HepG2 (cell line): ENCODE results near the gene SMIM43. TPM values are rescaled to one million over a fixed set of nuclear protein-coding genes. Genes with fewer than 3 reads are reported as not detected.

Source experiments
- NFKB2 ChIP-seq: sonication (generic); formaldehyde crosslinking; IDR thresholded peaks from 2 replicates; pipeline ENCODE4 v1.4.0; 2020; ENCODE audit warnings: missing genetic modification reagents, borderline replicate concordance
- U2AF2 ChIP-seq: fragments of 200-400 bp; formaldehyde crosslinking; IDR thresholded peaks from 2 replicates; pipeline ENCODE4 v1.6.1; 2017; ENCODE audit warnings: low read depth, mild to moderate bottlenecking, low read length
- ZNF749 ChIP-seq: sonication (generic); formaldehyde crosslinking; IDR thresholded peaks from 2 replicates; pipeline ENCODE4 v1.8.0; 2022; ENCODE audit warnings: mild to moderate bottlenecking, missing genetic modification reagents, moderate library complexity, borderline replicate concordance
- polyA plus RNA-seq, 8 experiments: library from polyadenylated mRNA; depleted of rRNA in 3 of 8; stranded (reverse) in 7 of 8; unstranded in 1 of 8; fragments of >200 nt; fragmentation: Illumina TruSeq in 4 of 8; extraction: Trizol in 4 of 8; gene quantifications; 2 replicates each; pipeline versions ENCODE4 v1.2.1 to v1.2.3, GENCODE V29; 2011 to 2016; ENCODE audit warnings: low read depth in 4 of 8, missing spikeins in 1 of 8, mixed read lengths in 1 of 8; ENCODE audit not compliant: insufficient read depth in 1 of 8
- total RNA-seq, 5 experiments: library from RNA; depleted of rRNA; stranded (reverse); fragments of >200 nt; fragmentation: Illumina TruSeq; extraction: Trizol; gene quantifications; 2 replicates each; pipeline ENCODE4 v1.2.3, GENCODE V29; 2016; ENCODE audit warnings: low read depth in 1 of 5
- TF ChIP-seq, protein P1 (sequence below): sonication (generic); formaldehyde crosslinking; IDR thresholded peaks from 2 replicates; pipeline ENCODE4 v1.4.0; 2020; ENCODE audit warnings: mild to moderate bottlenecking, missing genetic modification reagents

SMIM43 gene
- total and polyA plus RNA-seq, 2 of the 13 experiments (the other 11 are each of a cell fraction or from before 2014, with no cell fraction given), result not detected

- TF ChIP-seq, protein P1, sequence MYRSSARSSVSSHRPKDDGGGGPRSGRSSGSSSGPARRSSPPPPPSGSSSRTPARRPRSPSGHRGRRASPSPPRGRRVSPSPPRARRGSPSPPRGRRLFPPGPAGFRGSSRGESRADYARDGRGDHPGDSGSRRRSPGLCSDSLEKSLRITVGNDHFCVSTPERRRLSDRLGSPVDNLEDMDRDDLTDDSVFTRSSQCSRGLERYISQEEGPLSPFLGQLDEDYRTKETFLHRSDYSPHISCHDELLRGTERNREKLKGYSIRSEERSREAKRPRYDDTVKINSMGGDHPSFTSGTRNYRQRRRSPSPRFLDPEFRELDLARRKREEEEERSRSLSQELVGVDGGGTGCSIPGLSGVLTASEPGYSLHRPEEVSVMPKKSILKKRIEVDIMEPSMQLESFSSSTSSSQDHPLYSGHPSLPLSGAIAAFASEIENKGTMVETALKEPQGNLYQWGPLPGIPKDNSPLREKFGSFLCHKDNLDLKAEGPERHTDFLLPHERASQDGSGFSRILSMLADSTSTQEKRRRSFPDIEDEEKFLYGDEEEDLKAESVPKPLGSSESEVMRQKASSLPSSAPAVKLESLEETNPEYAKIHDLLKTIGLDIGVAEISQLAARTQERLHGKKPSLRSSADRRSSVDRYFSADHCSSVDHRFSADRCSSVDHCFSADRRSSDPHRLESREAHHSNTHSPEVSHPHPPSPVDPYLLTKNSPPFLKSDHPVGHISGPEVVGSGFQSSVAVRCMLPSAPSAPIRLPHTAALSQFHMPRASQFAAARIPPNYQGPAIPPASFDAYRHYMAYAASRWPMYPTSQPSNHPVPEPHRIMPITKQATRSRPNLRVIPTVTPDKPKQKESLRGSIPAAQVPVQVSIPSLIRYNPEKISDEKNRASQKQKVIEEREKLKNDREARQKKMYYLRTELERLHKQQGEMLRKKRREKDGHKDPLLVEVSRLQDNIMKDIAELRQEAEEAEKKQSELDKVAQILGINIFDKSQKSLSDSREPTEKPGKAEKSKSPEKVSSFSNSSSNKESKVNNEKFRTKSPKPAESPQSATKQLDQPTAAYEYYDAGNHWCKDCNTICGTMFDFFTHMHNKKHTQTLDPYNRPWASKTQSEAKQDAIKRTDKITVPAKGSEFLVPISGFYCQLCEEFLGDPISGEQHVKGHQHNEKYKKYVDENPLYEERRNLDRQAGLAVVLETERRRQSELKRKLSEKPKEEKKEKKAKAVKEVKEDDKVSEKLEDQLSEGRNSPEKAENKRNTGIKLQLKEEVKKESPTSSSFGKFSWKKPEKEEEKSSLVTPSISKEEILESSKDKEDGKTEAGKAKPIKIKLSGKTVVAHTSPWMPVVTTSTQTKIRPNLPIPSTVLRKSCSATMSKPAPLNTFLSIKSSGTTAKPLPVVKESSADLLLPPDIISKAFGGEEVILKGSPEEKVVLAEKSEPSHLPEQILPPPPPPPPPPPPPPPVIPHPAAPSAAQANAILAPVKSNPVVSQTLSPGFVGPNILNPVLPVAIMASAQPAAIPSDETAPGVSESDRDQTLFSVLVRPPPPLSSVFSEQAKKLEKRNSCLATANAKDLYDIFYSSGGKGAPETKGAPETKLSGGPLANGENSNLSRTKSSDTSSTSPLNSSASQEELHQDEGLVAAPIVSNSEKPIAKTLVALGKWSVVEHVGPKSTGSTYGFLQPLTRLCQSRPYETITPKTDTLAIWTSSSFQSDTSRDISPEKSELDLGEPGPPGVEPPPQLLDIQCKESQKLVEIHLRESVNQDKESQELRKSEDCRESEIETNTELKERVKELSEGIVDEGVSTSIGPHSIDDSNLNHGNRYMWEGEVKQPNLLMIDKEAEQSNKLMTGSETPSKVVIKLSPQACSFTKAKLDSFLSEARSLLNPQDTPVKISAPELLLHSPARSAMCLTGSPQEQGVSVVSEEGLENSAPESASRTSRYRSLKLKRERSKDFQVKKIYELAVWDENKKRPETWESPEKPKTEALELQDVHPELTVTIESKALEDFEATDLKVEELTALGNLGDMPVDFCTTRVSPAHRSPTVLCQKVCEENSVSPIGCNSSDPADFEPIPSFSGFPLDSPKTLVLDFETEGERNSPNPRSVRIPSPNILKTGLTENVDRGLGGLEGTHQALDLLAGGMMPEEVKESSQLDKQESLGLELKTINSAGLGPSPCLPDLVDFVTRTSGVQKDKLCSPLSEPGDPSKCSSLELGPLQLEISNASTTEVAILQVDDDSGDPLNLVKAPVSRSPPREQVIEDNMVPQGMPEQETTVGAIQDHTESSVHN, result no peak
- TF ChIP-seq ZNF749 (CRISPR knock-in tag) (no peak), U2AF2 (no peak), NFKB2 (CRISPR knock-in tag) (no peak)
Measured at GRCh38 chr4:121778991-121779628, 14.1 kb upstream of the SMIM43 start (continued).
